Adrenal gland (tissue), 12 donors: ENCODE data around the gene PRLHR. TPM values are rescaled to one million over a fixed set of nuclear protein-coding genes. Genes with fewer than 3 reads are reported as not detected.
"Not testable (repeated sequence)": the region's sequence is repeated elsewhere in the genome, so short reads cannot be mapped to it uniquely, and the experiment has no call there.

Experiments used
- DNase-seq, 7 donors: peaks; one replicate each; pipeline ENCODE4 v3.0.0-alpha.2; 2019 to 2020
- H3K27ac ChIP-seq, 5 donors: fragments of 200-600 bp; sonication (generic) in 4 of 5; 1 replicate in 3 of 5; 2 replicates in 2 of 5; pipeline versions ENCODE4 v1.5.1 to v1.8.0; 2016 to 2020; ENCODE audit warnings: mild to moderate bottlenecking in 1 of 5
- H3K27me3 ChIP-seq: fragments of 200-600 bp; 2 replicates; pipeline ENCODE4 v1.8.0; 2021
- H3K36me3 ChIP-seq, 2 donors: fragments of 200-600 bp; replicated peaks in 1 of 2; 1 replicate in 1 of 2; 2 replicates in 1 of 2; pipeline versions ENCODE4 v1.5.1 to v1.8.0; 2018 to 2022
- H3K4me1 ChIP-seq, 2 donors: fragments of 200-600 bp; replicated peaks in 1 of 2; 1 replicate in 1 of 2; 2 replicates in 1 of 2; pipeline versions ENCODE4 v1.5.1 to v1.8.0; 2018 to 2021
- H3K4me3 ChIP-seq, 4 donors: fragments of 200-600 bp; sonication (generic) in 3 of 4; one replicate each; pipeline ENCODE4 v1.5.1; 2016 to 2018
- H3K9me3 ChIP-seq, 3 donors: fragments of 200-600 bp; sonication (generic) in 1 of 3; replicated peaks in 1 of 3; 1 replicate in 2 of 3; 2 replicates in 1 of 3; pipeline versions ENCODE4 v1.5.1 to v1.8.0; 2016 to 2021
- CTCF ChIP-seq, 6 experiments: fragments of 450-650 bp in 4 of 6; fragments of 200-600 bp in 2 of 6; sonication (generic) in 1 of 6; IDR thresholded peaks; 1 replicate in 5 of 6; 2 replicates in 1 of 6; pipeline versions ENCODE4 v1.5.1 to v1.8.0; 2016 to 2021; ENCODE audit warnings: antibody characterized with exemption in 6 of 6, mild to moderate bottlenecking in 2 of 6, moderate library complexity in 1 of 6
- POLR2A ChIP-seq, 2 donors: fragments of 450-650 bp; IDR thresholded peaks; one replicate each; pipeline ENCODE4 v1.6.1; 2017; ENCODE audit warnings: antibody characterized with exemption in 2 of 2, mild to moderate bottlenecking in 2 of 2, moderate library complexity in 1 of 2
- WGBS, 4 donors: extraction: QIAGEN DNeasy Blood & Tissue Kit in 2 of 4; methylation state at CpG; one replicate each; pipeline versions ENCODE4 v1.1.5 to v1.1.7; 2013 to 2017; 5-methylcytosine and 5-hydroxymethylcytosine counted together
- intact Hi-C, 2 donors: fragments of 100-400 bp; cut with DNase I; formaldehyde crosslinking; loops; one replicate each; pipeline versions ENCODE4 v1.14.1 to v1.15.0; 2022 to 2023
- polyA plus RNA-seq, 3 donors: library from polyadenylated mRNA; stranded (reverse); fragments of 200-250 nt in 2 of 3; fragments of 350-450 nt in 1 of 3; fragmentation: Illumina TruSeq in 1 of 3; extraction: RNeasy Lipid Tissue Mini Kit (QIAGEN cat#74804) in 1 of 3; gene quantifications; one replicate each; pipeline ENCODE4 v1.2.3, GENCODE V29; 2013 to 2014
- total RNA-seq, 9 donors: library from RNA; depleted of rRNA in 4 of 9; stranded (reverse); fragments of >200 nt in 4 of 9; fragments of 120-200 nt in 1 of 9; fragmentation: NEBNext Ultra II Directional in 1 of 9; extraction: Animal tissue kit (Norgen Biotek cat#: 25700) in 1 of 9; gene quantifications; one replicate each; pipeline versions ENCODE4 v1.1.0 to v1.2.4, GENCODE V29; 2013 to 2023
- donor health status: healthy with polysubstance abuse.
- donor health status: Bipolar disorder and iron deficiency.
- donor health status: DM: yes; HTN: yes; CAD: no.
- donor health status: DM: no; HTN: no; CAD: no.
- donor health status: DM: no; HTN: no; CAD: no.
- donor health status: DM: yes; HTN: yes; CAD: no.

Gene PRLHR
- total and polyA plus RNA-seq, 12 donors: 0.13 to 23.3 (median 2.7) TPM; not detected in 3

GRCh38 chr10:118626953-118627352, 31.5 kb upstream of the PRLHR start:
- Histone ChIP-seq H3K27me3 (no peaks in the 10 kb centered on the region), H3K36me3 (no peaks in the 10 kb centered on the region), H3K9me3 (no peaks in the 10 kb centered on the region), H3K4me1 (peaks cover 0 to 16% of the 10 kb centered on the region in 2 donors), H3K4me3 (no peak overlapping the region), H3K27ac (no peak overlapping the region)
- no peak for DNase-seq
- intact Hi-C loops: no loop called here
- TF ChIP-seq POLR2A (IDR thresholded peaks at IDR 0.05) (no peak), CTCF (IDR thresholded peaks at IDR 0.05) (no peak)
- 58 to 80% (median 61%) methylated on average over 2 to 3 of the region's 3 CpGs for WGBS, 4 donors

- intact Hi-C loops: no loop called here
- TF ChIP-seq CTCF (IDR thresholded peaks at IDR 0.05) (no peak), POLR2A (IDR thresholded peaks at IDR 0.05) (no peak)
- no peak for DNase-seq
- Histone ChIP-seq H3K9me3 (no peaks in the 10 kb centered on the region), H3K27me3 (no peaks in the 10 kb centered on the region), H3K4me3 (no peak overlapping the region), H3K4me1 (peaks cover 0 to 16% of the 10 kb centered on the region in 2 donors), H3K27ac (no peak overlapping the region), H3K36me3 (no peaks in the 10 kb centered on the region)
- 68 to 81% (median 72%) methylated on average over 3 of the region's 3 CpGs for WGBS, 4 donors
Observed at GRCh38 chr10:118625504-118625903, 30.1 kb upstream of the PRLHR start.

- intact Hi-C loops: no loop called here
- DNase-seq: no peak
- Histone ChIP-seq H3K27ac (no peak overlapping the region), H3K4me3 (no peak overlapping the region), H3K9me3 (no peaks in the 10 kb centered on the region), H3K4me1 (peaks cover 0 to 12% of the 10 kb centered on the region in 2 donors), H3K27me3 (no peaks in the 10 kb centered on the region), H3K36me3 (no peaks in the 10 kb centered on the region)
- WGBS, 4 donors: 73 to 75% (median 74%) methylated on average over 5 of the region's 5 CpGs
- TF ChIP-seq CTCF (IDR thresholded peaks at IDR 0.05): no peak
- no peak for TF ChIP-seq POLR2A (IDR thresholded peaks at IDR 0.05)
Observed at GRCh38 chr10:118624747-118625146, 29.3 kb upstream of the PRLHR start.

- H3K4me1 ChIP-seq: no peaks in the 10 kb centered on the region
- WGBS, 4 donors: 47 to 60% (median 53%) methylated on average over 7 of the region's 7 CpGs
- intact Hi-C loops: no loop called here
- H3K27me3 ChIP-seq: no peaks in the 10 kb centered on the region
- no peak overlapping the region for H3K4me3 ChIP-seq
- no peaks in the 10 kb centered on the region for H3K9me3 ChIP-seq
- H3K27ac ChIP-seq: no peak overlapping the region
- TF ChIP-seq POLR2A (IDR thresholded peaks at IDR 0.05): no peak
- TF ChIP-seq CTCF (IDR thresholded peaks at IDR 0.05): no peak
- H3K36me3 ChIP-seq: no peaks in the 10 kb centered on the region
- DNase-seq: no peak
Observed at GRCh38 chr10:118621304-118621942, 26.0 kb upstream of the PRLHR start.

- H3K27ac ChIP-seq, DNase-seq, H3K4me1 ChIP-seq, H3K4me3 ChIP-seq, H3K27me3 ChIP-seq, H3K9me3 ChIP-seq, H3K36me3 ChIP-seq, intact Hi-C loops: not testable (repeated sequence)
- 52 to 74% (median 57%) methylated on average over 4 of the region's 4 CpGs for WGBS, 4 donors
Observed at GRCh38 chr10:118613863-118614262, 18.4 kb upstream of the PRLHR start.
